Osteocyte (in vitro differentiated cells): ENCODE data around the gene ANGEL2. TPM values are rescaled to one million over a fixed set of nuclear protein-coding genes. Genes with fewer than 3 reads are reported as not detected.

Experiments used
- DNase-seq: peaks from one replicate; pipeline ENCODE4 v3.0.0; 2021; ENCODE audit warnings: mixed read lengths; ENCODE audit not compliant: unreplicated experiment; ENCODE audit errors: extremely low spot score
- H3K27ac Mint-ChIP-seq: one replicate; pipeline ENCODE4 v1.8.0; 2021; ENCODE audit warnings: mild to moderate bottlenecking, mixed read lengths; ENCODE audit not compliant: unreplicated experiment
- H3K27me3 Mint-ChIP-seq: one replicate; pipeline ENCODE4 v1.8.0; 2021; ENCODE audit warnings: mixed read lengths; ENCODE audit not compliant: unreplicated experiment
- H3K36me3 Mint-ChIP-seq: one replicate; pipeline ENCODE4 v1.8.0; 2021; ENCODE audit warnings: mixed read lengths; ENCODE audit not compliant: unreplicated experiment
- H3K4me1 Mint-ChIP-seq: one replicate; pipeline ENCODE4 v1.8.0; 2021; ENCODE audit warnings: mixed read lengths; ENCODE audit not compliant: unreplicated experiment
- H3K4me3 Mint-ChIP-seq: one replicate; pipeline ENCODE4 v1.8.0; 2021; ENCODE audit warnings: mild to moderate bottlenecking, moderate library complexity, mixed read lengths; ENCODE audit not compliant: unreplicated experiment
- H3K9me3 Mint-ChIP-seq: one replicate; pipeline ENCODE4 v1.8.0; 2021; ENCODE audit warnings: mixed read lengths; ENCODE audit not compliant: unreplicated experiment
- total RNA-seq: library from RNA; stranded (reverse); gene quantifications from 2 replicates; pipeline ENCODE4 v1.2.1, GENCODE V29; 2021
- TF ChIP-seq, protein P1 (sequence below): fragments of 200-600 bp; sonication (generic); IDR thresholded peaks from 2 replicates; pipeline ENCODE4 v1.5.0; 2021; ENCODE audit warnings: antibody characterized with exemption, mild to moderate bottlenecking, moderate library complexity

The ANGEL2 gene
- total RNA-seq, 1 donor from 2014 or later, result 34.7 TPM

DNA sequence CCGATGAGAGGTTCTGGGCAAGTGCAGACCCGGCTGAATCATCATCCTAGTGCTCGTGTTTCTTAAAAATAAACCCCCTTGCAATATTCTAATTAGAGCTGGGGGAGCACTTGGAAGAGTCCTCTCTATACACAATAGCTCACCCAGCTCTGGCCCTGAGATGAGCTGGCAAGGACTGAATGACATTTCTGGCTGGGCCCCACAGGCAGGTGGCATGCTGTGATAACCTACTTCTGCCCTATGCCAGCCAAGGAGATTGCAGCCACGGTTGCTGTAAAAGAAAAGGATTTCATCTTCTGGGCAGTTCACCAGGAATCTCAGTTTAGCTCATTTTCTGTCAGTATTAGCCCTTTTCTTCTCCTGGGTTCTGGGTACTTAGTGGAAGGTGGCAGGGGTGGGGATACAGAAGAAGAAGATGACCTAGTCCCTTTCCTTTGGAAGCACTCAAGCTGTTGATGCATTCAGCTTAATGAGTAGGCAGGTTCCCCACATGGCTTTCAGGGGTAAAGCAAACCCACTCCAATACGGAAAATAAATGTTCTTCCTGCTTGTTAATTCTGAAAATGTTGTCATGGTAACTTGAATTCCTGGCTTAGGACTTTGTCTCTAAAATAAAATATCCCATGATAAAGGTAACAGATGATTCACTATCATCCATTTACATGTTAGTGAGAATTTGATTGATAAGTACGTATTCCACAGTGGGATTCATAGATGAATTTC lies 33.1 kb downstream of the ANGEL2 start:
- no peaks in the 10 kb centered on the region for H3K9me3 Mint-ChIP-seq
- H3K36me3 Mint-ChIP-seq, result no peaks in the 10 kb centered on the region
- TF ChIP-seq, protein P1, sequence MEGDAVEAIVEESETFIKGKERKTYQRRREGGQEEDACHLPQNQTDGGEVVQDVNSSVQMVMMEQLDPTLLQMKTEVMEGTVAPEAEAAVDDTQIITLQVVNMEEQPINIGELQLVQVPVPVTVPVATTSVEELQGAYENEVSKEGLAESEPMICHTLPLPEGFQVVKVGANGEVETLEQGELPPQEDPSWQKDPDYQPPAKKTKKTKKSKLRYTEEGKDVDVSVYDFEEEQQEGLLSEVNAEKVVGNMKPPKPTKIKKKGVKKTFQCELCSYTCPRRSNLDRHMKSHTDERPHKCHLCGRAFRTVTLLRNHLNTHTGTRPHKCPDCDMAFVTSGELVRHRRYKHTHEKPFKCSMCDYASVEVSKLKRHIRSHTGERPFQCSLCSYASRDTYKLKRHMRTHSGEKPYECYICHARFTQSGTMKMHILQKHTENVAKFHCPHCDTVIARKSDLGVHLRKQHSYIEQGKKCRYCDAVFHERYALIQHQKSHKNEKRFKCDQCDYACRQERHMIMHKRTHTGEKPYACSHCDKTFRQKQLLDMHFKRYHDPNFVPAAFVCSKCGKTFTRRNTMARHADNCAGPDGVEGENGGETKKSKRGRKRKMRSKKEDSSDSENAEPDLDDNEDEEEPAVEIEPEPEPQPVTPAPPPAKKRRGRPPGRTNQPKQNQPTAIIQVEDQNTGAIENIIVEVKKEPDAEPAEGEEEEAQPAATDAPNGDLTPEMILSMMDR, result no peak
- H3K27me3 Mint-ChIP-seq, result no peaks in the 10 kb centered on the region
- DNase-seq, result no peak
- no peak overlapping the region for H3K27ac Mint-ChIP-seq
- H3K4me1 Mint-ChIP-seq, result peaks cover 4% of the 10 kb centered on the region
- no peak overlapping the region for H3K4me3 Mint-ChIP-seq

DNA sequence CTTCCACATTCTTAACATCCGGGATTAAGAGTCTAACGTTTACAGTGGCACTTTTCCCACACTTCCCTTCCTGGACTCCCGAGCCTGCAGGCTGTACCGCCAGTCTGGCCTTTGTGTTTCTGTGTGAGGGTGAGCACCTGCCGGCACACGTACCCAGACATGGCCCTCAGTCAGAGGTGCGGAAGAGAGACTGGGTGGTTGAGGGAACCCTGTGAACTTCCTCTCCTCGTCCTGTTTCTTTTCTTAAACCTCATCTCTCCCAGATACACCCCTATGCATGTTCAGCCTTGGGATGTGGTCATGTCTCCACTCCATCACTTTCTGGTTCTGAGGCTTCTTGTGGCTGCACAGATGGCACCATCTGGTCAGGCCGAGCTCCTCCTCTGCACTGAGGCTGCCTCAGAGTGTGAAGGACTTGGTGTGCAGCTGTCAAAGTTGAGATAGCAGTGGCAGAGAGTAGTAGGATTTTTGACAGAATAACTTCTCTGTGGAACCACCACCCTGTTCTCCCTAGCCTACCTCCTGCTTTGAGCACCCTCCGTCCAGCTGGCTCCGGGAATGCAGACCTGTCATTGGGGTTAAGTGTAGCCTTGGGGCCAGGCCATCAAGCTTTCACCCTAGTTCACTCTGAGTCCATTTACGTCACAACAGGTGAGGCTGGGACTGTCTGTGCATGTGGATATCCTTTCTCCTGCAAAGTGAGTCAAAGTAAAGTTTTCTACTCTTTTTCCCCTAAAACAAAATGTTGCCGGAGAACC lies 33.9 kb downstream of the ANGEL2 start:
- Mint-ChIP-seq H3K9me3 (no peaks in the 10 kb centered on the region), H3K4me1 (peaks cover 4% of the 10 kb centered on the region), H3K27ac (no peak overlapping the region), H3K27me3 (no peaks in the 10 kb centered on the region), H3K36me3 (no peaks in the 10 kb centered on the region), H3K4me3 (no peak overlapping the region)
- DNase-seq, result no peak
- TF ChIP-seq, protein P1, result no peak

DNA sequence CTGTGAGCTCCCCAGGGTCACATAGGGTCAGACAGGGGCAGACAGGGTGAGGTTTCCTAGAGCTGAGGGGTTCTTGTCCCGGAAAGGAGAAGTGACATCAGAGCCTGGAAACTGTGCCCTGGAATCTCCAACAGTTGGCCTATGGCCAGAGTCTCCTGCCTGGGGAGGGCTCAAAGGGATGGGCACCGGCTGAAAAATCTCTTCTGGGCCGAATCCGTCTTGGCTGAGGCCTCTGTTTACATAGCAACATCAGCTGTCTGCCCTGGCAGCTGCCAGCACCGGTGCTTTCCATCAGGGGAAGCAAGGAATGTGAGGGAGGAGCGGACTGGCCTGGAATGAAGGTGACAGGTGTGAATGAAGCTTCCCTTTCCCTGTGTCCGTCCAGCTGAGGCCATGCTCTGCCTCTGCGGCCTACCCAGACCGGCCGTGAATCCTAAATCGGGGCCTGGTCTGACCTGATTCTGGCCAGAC lies 34.6 kb downstream of the ANGEL2 start:
- Mint-ChIP-seq H3K36me3 (no peaks in the 10 kb centered on the region), H3K9me3 (no peaks in the 10 kb centered on the region), H3K4me1 (peaks cover 4% of the 10 kb centered on the region), H3K27ac (no peak overlapping the region), H3K27me3 (no peaks in the 10 kb centered on the region), H3K4me3 (no peak overlapping the region)
- no peak for DNase-seq
- TF ChIP-seq, protein P1, result no peak

DNA sequence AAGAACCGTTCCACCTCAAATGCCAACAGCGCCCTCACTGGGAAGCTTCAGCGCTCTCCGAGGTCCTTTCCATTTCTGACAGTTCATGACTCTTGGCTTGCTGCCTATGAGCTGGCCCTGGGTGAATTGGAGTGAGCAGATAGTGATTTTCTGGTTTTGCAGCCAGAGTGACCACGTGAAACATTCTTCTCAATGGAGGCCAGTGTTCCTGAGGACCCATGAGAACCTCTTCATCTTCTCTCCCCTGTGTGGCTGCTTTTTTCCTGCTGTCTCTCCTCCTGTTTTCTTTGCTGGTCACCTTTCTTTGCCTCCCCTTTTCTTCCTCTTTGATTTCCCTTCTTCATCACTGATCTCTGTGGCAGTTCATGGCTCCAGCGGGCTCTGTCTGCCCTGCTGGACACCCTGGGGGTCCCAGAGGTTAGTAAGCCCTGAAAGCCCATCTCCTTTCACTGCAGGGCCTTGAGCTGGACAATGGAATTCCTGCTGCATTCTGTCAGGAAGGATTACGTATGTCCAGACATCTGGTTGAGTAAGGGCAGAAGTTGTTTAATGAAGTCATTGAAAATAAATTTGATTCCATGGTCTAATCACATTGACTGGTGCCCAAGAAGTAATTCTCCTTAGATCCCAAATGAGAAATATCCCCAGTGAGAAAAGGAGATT lies 35.4 kb downstream of the ANGEL2 start:
- Mint-ChIP-seq H3K27me3 (no peaks in the 10 kb centered on the region), H3K36me3 (no peaks in the 10 kb centered on the region), H3K9me3 (no peaks in the 10 kb centered on the region), H3K4me1 (peaks cover 4% of the 10 kb centered on the region), H3K4me3 (no peak overlapping the region), H3K27ac (no peak overlapping the region)
- peak; percentile 70 for DNase-seq
- TF ChIP-seq, protein P1, result no peak
